ENCODE measurements around the gene SEPTIN3.

GRCh38 chr22:41949297-41949965 lies 19.8 kb upstream of the SEPTIN3 start:
- TF ChIP-seq, protein P1, sequence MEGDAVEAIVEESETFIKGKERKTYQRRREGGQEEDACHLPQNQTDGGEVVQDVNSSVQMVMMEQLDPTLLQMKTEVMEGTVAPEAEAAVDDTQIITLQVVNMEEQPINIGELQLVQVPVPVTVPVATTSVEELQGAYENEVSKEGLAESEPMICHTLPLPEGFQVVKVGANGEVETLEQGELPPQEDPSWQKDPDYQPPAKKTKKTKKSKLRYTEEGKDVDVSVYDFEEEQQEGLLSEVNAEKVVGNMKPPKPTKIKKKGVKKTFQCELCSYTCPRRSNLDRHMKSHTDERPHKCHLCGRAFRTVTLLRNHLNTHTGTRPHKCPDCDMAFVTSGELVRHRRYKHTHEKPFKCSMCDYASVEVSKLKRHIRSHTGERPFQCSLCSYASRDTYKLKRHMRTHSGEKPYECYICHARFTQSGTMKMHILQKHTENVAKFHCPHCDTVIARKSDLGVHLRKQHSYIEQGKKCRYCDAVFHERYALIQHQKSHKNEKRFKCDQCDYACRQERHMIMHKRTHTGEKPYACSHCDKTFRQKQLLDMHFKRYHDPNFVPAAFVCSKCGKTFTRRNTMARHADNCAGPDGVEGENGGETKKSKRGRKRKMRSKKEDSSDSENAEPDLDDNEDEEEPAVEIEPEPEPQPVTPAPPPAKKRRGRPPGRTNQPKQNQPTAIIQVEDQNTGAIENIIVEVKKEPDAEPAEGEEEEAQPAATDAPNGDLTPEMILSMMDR (IDR thresholded peaks at IDR 0.05): no peak
- TF ChIP-seq POLR2AphosphoS5 (IDR thresholded peaks at IDR 0.05; ENCODE audit: low read depth, low read length) (no peak), REST (IDR thresholded peaks at IDR 0.05; ENCODE audit: insufficient read depth in 1 of 2, low read depth in 2 of 2, low read length in 1 of 2) (no peak), TCF7L2 (IDR thresholded peaks at IDR 0.05; ENCODE audit: low read depth, low read length) (no peak)
